Activated CD8-positive, alpha-beta memory T cell treated with anti-CD3 and anti-CD28 coated beads, Interleukin-2, amount 50 U/mL, for 4 hours (primary cell): Measurements from ENCODE around the gene INVS.
"Not testable (repeated sequence)": the region's sequence is repeated elsewhere in the genome, so short reads cannot be mapped to it uniquely, and the experiment has no call there.

Experiments used
- DNase-seq: peaks from one replicate; pipeline ENCODE4 v3.0.0-alpha.2; 2020

The INVS gene

GRCh38 chr9:100084734-100085133 is 14.3 kb upstream of the INVS start:
- no peak for DNase-seq

GRCh38 chr9:100086097-100086635 is 12.9 kb upstream of the INVS start:
- no peak for DNase-seq

GRCh38 chr9:100087218-100087617 is 11.8 kb upstream of the INVS start:
- no peak for DNase-seq

- DNase-seq: no peak
Measured at GRCh38 chr9:100088202-100088601, 10.8 kb upstream of the INVS start.

- DNase-seq: no peak
Measured at GRCh38 chr9:100090880-100091279, 8.2 kb upstream of the INVS start.

DNA sequence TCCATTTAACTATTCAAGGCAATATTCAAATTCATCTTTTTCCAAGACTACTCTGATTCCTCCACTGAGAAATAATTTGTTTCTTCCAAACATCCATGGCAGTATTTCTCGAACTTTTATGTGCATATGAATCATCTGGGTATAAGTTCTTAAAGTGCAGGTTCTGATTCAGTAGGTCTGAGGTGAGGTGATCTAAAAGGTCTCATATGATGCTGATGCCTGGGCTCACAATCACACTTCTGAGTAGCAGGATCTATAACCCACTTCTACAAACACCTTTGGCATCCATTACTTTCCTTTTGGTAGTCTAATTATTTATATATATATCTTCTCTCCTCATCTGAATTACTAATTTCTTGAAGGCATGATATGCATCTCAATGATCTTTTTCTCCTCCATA is 7.4 kb upstream of the INVS start:
- no peak for DNase-seq

GRCh38 chr9:100092066-100092465 is 7.0 kb upstream of the INVS start:
- no peak for DNase-seq

DNA sequence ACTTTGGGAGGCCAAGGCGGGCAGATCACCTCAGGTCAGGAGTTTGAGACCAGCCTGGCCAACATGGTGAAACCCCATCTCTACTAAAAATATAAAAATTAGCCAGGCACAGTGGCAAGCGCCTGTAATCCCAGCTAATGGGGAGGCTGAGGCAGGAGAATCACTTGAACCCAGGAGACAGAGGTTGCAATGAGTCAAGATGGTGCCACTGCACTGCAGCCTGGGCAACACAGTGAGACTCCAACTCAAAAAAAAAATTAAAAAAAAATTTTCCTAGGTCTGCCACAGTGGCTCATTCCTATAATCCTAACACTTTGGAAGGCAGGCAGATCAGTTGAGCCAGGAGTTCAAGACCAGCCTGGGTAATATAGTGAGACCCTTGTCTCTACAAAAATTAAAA is 4.6 kb upstream of the INVS start:
- DNase-seq: not testable (repeated sequence)

GRCh38 chr9:100096378-100096916 is 2.6 kb upstream of the INVS start:
- no peak for DNase-seq

DNA sequence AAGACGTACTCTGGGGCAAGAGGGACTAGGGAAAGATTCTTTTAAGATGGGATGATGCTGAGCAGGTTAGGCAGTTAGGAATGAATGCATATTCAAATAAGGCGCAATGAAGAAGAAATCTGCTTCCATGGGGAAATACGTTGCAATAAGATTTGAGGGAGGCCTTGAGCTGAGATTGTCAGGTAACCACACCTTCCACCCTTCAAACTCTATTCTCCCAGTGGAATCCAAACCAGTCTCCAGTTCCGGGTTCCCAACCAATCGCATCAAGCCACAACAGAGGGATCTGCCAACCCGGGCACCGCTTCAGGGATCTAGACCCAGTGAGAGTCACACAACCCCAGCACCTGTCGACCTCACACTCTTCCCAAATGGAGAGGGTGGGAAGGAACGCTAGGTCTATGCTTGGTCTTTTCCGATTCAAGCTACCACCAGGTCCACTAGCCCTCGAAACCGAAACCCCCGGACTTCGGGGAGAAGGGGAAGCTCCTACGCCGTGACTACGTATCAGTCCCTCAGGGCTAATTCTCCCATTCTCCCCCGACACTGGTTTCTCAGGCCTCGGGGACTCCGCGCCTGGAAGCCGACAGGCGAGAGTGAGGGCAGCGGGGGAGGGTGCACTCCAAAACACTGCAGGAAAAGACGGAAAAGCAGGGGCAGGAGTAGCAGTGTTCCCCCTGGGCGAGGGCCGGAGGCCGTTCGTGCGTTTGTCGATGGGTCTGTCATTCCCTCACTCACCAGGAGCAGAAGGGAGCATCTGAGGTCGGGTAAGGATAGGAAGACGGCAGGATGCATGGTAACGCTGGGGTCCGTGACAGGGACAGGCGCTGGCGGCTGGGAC is 777 bp upstream of the INVS start:
- peak; percentile 22 for DNase-seq

- DNase-seq: no peak
Measured at GRCh38 chr9:100099722-100100042, 639 bp downstream of the INVS start.

DNA sequence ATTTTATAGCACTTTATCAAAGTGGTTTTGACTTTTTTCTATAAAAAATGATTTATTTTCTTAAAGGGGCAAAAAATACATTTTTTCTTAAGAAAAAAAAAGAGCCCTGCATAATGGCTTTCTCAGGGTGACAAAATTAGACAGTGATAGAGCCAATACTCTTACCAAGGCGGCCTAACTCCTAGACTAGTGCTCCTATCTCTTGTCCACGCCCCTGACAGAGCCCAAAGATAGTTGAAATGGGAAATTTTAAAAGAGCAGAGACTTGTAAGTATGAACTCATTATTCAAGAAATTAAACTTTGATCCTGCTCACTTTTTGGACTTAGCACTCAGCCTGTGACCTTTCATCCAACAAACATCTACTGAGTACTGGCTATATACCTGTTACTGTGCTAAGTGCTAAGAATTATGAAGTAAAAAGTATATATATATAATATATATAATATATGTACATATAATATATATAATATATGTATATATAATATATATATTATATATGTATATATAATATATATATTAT is 1.2 kb downstream of the INVS start:
- no peak for DNase-seq

DNA sequence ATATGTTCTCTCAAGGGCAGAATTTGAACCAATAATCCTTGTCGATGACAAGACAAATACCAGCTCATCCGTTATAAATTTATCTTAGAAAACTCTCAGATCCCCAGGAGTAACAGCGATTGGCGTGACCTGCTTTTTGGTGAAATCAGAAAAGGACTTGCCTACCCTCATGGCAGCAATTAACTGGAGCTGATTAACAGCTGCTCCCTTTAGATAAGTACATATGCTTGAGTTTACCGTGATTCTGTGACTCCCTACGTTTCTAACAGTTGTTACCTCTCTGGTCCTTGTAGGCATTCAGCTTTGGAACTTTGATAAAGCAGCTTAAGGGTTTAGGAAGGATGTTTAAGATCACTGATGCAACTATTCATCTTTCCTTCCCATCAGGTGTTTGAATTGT is 2.6 kb downstream of the INVS start:
- no peak for DNase-seq

DNA sequence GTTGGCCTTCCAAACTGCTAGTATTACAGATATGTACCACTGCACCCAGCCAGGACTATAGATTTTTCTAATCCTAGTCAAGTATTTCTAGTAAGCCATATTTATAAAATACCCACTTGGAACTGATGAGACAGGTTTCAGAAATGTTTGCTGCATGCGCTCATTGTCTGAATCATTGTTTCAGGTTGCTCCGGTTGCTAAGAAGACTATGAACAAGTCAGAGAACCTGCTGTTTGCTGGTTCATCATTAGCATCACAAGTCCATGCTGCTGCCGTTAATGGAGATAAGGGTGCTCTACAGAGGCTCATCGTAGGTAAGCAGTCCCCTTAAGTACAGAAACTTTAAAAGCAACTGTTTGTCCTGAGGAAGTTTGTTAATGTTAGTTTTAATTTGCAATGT is 5.3 kb downstream of the INVS start:
- DNase-seq: no peak

DNA sequence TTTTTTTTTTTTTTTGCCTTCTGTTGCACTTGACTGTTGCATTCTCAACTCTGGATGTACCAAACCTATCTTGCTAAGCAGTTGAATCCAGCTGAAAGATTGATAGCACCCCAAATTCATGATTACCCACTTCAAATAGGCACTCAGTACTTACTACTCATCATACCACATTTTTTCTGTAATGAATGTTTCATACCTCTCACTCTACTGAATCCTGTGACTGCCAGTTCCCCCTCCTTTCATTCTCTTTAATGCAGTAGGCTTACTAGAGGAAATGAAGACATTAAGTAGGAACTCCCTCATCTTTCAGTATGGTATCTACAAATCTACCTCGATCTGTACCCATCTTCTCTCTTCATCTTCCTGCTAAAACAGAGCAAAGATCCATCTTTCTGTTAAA is 6.8 kb downstream of the INVS start:
- no peak for DNase-seq

- DNase-seq: no peak
Measured at GRCh38 chr9:100106616-100107015, 7.6 kb downstream of the INVS start.

- DNase-seq: no peak
Measured at GRCh38 chr9:100108559-100108958, 9.5 kb downstream of the INVS start.

DNA sequence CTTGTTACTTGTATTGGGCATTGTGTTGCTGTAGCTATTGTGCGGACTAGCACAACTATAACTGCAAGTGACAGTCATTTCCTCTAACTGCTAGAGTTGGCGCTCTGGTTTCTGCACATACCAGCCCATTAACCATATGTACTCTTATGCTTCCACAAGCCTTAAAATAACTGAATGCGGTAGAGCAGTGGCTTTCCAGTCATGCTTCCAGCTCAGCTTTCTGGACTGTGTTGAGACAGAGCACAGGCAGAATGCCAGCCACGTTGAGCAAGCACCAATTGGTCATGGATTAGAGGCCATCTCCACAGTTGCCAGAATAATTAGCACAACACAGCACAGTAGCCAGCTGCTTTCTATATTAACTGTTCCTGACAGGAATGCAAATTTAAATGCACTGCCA is 12.2 kb downstream of the INVS start:
- no peak for DNase-seq

DNA sequence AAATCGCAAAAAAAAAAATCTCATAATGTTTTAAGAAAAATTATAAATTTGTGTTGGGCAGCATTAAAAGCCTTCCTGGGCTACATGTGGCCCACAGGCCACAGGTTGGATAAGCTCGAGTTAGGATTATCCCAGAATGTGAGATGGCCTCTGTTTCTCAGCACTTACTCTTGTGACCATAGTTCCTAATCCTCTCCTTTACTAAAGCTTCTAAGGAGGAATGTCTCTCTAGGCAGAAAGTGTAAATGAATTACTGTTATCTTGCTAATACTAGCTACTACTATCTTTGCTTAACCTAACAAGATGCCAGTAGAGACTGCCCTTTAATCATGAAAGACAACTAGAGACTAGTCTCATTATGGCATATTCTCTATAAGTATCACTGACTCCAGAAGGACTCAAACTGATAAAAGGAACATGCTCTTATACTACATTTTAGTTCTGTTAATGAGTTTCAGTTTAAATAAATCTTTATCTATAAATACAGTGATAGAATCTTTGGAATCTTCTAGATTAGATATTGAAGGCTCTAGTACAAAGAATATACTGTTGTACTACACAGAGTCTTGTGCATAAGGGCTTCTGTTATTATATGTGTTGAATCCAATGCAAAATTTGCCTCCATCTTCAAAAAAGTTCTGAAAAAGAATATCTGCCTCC is 13.8 kb downstream of the INVS start:
- no peak for DNase-seq

DNA sequence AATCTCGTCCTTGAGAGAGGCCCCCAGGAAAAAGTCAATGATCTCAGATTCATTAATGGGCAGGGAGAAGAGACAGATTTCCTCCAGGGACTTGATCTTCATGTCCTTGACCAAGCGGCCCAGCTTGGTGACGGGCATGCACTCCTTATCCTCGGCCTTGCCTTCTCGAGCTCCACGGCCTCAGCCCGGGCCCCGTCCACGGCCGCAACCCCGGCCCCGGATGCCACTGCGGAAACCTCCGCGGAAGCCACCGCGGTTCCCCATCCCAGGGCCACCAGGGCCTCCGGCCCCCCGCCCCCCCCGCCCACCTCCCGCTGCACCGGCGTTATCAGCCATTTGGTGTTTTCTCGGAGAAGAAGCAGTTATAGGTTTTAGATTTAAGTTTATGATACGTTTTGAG is 18.3 kb downstream of the INVS start:
- DNase-seq: no peak

DNA sequence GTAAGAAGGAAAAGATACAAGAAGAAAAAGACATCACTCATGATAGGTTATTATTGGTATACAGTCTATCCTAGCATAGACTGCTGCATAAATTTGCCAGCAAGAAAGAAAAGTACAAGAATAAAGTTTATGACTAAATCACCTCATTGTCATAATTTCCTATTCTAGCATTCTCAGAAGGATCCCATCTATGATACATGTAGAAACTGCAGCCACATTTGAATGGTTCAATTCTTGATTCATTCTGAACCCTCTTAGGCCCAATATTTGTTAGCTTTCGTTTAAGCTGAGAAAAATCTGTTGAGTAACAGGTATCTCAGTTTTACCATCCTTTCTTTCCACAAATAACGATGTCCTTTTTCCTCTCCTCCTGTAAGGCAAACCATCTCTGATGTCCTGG is 21.2 kb downstream of the INVS start:
- no peak for DNase-seq

GRCh38 chr9:100125236-100125635 is 26.2 kb downstream of the INVS start:
- DNase-seq: no peak

- no peak for DNase-seq
Measured at GRCh38 chr9:100125910-100126309, 26.9 kb downstream of the INVS start.

DNA sequence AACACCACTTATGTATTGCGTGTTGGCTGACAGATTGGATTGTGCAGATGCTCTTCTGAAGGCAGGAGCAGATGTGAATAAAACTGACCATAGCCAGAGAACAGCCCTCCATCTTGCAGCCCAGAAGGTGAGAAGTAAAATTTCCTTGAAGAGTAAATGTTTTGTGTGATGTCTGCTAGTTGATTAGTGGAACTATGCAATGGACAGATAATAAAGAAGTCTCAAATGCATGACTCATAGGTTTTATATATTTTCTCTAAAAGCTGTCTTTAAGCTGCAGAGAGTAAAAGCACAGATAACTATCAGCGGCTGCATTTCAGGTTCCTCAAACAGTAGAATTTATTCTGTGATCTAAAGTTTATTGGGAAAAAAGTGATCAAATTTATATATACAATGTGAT is 27.4 kb downstream of the INVS start:
- DNase-seq: no peak
